PC-3 (cell line): ENCODE results near the gene CD151. TPM values are rescaled to one million over a fixed set of nuclear protein-coding genes. Genes with fewer than 3 reads are reported as not detected.
A peak's percentile ranks its signal among the peaks of the same experiment; 100 is the strongest.

Experiments used
- ATAC-seq: fragments of 200-7000 bp; cut with Tn5 transposase; 2 replicates; pipeline ENCODE4 v1.9.1; 2020; ENCODE audit warnings: mild to moderate bottlenecking, moderate library complexity
- BruUV-seq: library from RNA; stranded (reverse); fragments of 400-500 nt; replicated peaks from 2 replicates; lab custom pipeline; 2021; lab: Mats Ljungman, UMichigan
- CTCF ChIA-PET: fragments of 300-600 bp; sonication (Branson Sonifier 250); formaldehyde crosslinking; loops from one replicate; lab custom pipeline; 2022; ENCODE audit warnings: antibody characterized with exemption; lab: Charles Lee
- POLR2A ChIA-PET: fragments of 300-600 bp; sonication (Branson Sonifier 250); formaldehyde crosslinking; loops from one replicate; lab custom pipeline; 2022; ENCODE audit warnings: antibody characterized with exemption; ENCODE audit not compliant: unreplicated experiment; lab: Charles Lee
- DNase-seq: peaks from one replicate; pipeline ENCODE4 v3.0.0-alpha.2; 2015
- H2AFZ ChIP-seq: fragments of 300-600 bp; sonication (generic); 2 replicates; pipeline ENCODE4 v1.6.0; 2016; ENCODE audit warnings: antibody characterized with exemption, low read length
- H3F3A ChIP-seq: fragments of 300-600 bp; sonication (generic); one replicate; pipeline ENCODE4 v1.6.0; 2017; ENCODE audit warnings: antibody characterized with exemption, low read length, control low read depth, mild to moderate bottlenecking; ENCODE audit not compliant: unreplicated experiment
- H3K27ac ChIP-seq: fragments of 300-600 bp; sonication (generic); 2 replicates; pipeline ENCODE4 v1.5.1; 2016; ENCODE audit warnings: mild to moderate bottlenecking, low read length
- H3K27me3 ChIP-seq: fragments of 300-600 bp; sonication (generic); 2 replicates; pipeline ENCODE4 v1.6.1; 2016; ENCODE audit warnings: low read length, mixed read lengths
- H3K36me3 ChIP-seq: fragments of 300-600 bp; sonication (generic); 2 replicates; pipeline ENCODE4 v1.6.1; 2016; ENCODE audit warnings: low read depth, mixed run types, low read length, mixed read lengths
- H3K4me1 ChIP-seq: fragments of 300-600 bp; sonication (generic); 2 replicates; pipeline ENCODE4 v1.5.1; 2016; ENCODE audit warnings: low read length; ENCODE audit not compliant: insufficient read depth
- H3K4me2 ChIP-seq: fragments of 300-600 bp; sonication (generic); 2 replicates; pipeline ENCODE4 v1.6.0; 2016; ENCODE audit warnings: low read length
- H3K4me3 ChIP-seq: fragments of 300-600 bp; sonication (generic); 2 replicates; pipeline ENCODE4 v1.5.1; 2016; ENCODE audit warnings: mild to moderate bottlenecking, low read length, mixed read lengths
- H3K79me2 ChIP-seq: fragments of 300-600 bp; sonication (generic); 2 replicates; pipeline ENCODE4 v1.6.1; 2017; ENCODE audit warnings: low read length, mixed read lengths
- H3K9ac ChIP-seq: fragments of 300-600 bp; sonication (generic); 2 replicates; pipeline ENCODE4 v1.6.0; 2016; ENCODE audit warnings: mild to moderate bottlenecking, low read length
- H3K9me2 ChIP-seq: fragments of 300-600 bp; sonication (generic); replicated peaks from 2 replicates; pipeline ENCODE4 v1.6.1; 2016; ENCODE audit warnings: mixed run types, low read length, mixed read lengths
- H3K9me3 ChIP-seq: fragments of 300-600 bp; sonication (generic); 2 replicates; pipeline ENCODE4 v1.6.1; 2016; ENCODE audit warnings: low read length, mixed read lengths
- H4K20me1 ChIP-seq: fragments of 300-600 bp; sonication (generic); 2 replicates; pipeline ENCODE4 v1.6.1; 2016; ENCODE audit warnings: low read length, mixed read lengths
- CTCF ChIP-seq: fragments of 300-600 bp; sonication (generic); conservative IDR thresholded peaks from 2 replicates; pipeline ENCODE4 v1.5.1; 2017; ENCODE audit warnings: antibody characterized with exemption, low read depth, mild to moderate bottlenecking, low read length
- EZH2 ChIP-seq: fragments of 300-600 bp; sonication (generic); IDR thresholded peaks from one replicate; pipeline ENCODE4 v1.6.1; 2017; ENCODE audit warnings: antibody characterized with exemption, mild to moderate bottlenecking, low read length; ENCODE audit not compliant: unreplicated experiment
- EZH2phosphoT487 ChIP-seq: fragments of 300-600 bp; sonication (generic); IDR thresholded peaks from 2 replicates; pipeline ENCODE4 v1.6.1; 2018; ENCODE audit warnings: mild to moderate bottlenecking, antibody characterized with exemption, low read length, borderline replicate concordance
- intact Hi-C: fragments of 100-400 bp; cut with micrococcal nuclease; formaldehyde crosslinking; loops from 2 replicates; pipeline ENCODE4 v1.9.0; 2023
- total RNA-seq: library from RNA; depleted of rRNA; stranded (reverse); fragments of >200 nt; gene quantifications from 2 replicates; pipeline ENCODE4 v1.2.3, GENCODE V29; 2014

The CD151 gene
- total RNA-seq, 1 experiment from 2014 or later, result 469 TPM

DNA sequence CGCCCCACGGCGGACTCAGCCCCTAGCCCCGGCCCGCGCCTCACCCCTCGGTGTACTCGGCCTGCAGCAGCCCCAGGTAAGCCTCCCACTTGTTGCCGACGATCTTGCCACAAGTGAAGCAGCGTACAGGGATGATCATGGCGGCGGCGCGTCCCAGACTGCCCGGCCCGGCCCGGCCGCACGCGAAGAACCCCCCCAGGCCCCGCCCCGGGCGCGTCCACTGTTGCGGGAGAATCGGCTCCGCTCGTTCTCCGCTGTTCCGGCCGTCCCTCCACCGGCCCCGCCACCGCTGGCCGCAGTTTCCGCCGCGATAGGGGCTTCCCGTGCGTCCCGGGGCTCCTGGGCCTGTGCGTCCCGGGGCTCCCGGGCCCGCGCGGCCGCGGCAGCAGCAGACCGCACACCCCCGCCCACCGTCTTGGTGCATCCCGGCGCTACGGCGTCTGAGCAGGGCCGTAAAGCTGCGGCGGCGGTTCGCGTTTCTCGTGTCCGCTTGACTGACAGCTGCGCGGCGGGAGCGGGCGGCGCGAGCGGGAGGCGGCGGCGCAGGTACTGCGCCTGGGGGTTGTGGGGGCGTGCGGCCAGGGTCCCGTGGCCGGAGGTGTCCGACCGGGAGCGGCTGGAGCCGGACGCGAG is 9.7 kb downstream of the CD151 start, which contains the start of the genes POLR2L and TSPAN4:
Gene POLR2L (minus strand): TSS at position 160 of the 633 bp plus-strand sequence. CDS start 21 bp downstream, at position 139.
Gene TSPAN4 (plus strand): TSS at position 483 of the 633 bp plus-strand sequence. CDS start 7,453 bp downstream, outside the sequence.
- DNase-seq (peak; percentile 86), ATAC-seq (peak; percentile 3)
- ChIA-PET POLR2A (interaction anchor here (0.6 to 1.7 kb wide), 3 partner anchors 8 to 423 kb away, joined by 3 to 14 read pairs (median 5); no protein-coding TSS in a partner anchor), CTCF (no interaction called here)
- peaks cover 76% of the 10 kb centered on the region for H3K79me2 ChIP-seq
- TF ChIP-seq EZH2phosphoT487 (peak; percentile 94), CTCF (no peak), EZH2 (no peak)
- H2AFZ ChIP-seq, result peak within 1 kb of the TSS; percentile 75
- intact Hi-C loops, result loop anchor here (5.0 kb wide), 1 partner anchor 210 kb away; no protein-coding TSS in a partner anchor
- no TSS peak for BruUV-seq
- H3K4me1 ChIP-seq, result peaks cover 46% of the 10 kb centered on the region
- H3K9me3 ChIP-seq, result no peaks in the 10 kb centered on the region
- peak within 1 kb of the TSS; percentile 100 for H3K4me3 ChIP-seq
- H3F3A ChIP-seq, result peaks cover 11% of the 10 kb centered on the region
- no peaks in the 10 kb centered on the region for H3K9me2 ChIP-seq
- peak within 1 kb of the TSS; percentile 90 for H3K4me2 ChIP-seq
- peaks cover 36% of the 10 kb centered on the region for H4K20me1 ChIP-seq
- peak within 1 kb of the TSS; percentile 87 for H3K27ac ChIP-seq
- peaks cover 38% of the 10 kb centered on the region for H3K36me3 ChIP-seq
- no peaks in the 10 kb centered on the region for H3K27me3 ChIP-seq
- H3K9ac ChIP-seq, result peak within 1 kb of the TSS; percentile 97

DNA sequence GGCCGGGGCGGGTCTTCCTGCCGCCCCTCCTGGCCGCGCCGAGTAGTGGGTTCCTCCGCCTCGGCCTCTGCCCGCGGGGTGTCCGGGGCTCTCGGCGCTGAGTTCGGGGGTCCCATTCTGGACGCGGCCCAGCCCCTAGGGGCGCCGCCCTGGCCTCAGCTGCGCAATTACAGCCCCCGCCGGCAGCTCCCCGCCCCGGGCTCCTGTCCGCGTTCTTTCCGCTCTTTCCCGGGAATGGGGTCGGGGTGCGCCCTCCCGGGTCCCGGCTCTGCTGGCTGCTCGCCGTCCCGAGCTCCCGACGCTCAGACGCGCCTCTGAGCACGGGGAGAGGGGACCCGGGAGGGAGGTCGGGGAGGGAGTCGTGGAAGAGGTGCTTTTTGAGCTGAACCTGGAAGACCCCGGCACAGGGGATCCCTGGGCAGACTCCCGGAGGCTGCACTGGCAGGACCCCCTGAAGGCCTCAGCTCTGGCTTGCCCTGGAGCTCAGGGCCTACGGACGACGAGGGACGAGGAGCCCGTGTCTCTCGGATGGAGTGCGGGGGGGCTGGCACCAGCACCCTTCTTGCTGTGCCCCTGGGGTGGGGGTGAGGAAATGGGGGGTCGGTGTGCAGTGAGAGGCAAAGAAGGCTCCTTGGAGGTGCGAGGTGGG is 10.5 kb downstream of the CD151 start:
- no TSS peak for BruUV-seq
- intact Hi-C loops, result loop anchor here (5.0 kb wide), 1 partner anchor 209 kb away; no protein-coding TSS in a partner anchor
- DNase-seq, result no peak
- Histone ChIP-seq H4K20me1 (peaks cover 35% of the 10 kb centered on the region), H3K36me3 (peaks cover 31% of the 10 kb centered on the region), H3K4me2 (peak overlapping the region; percentile 90), H3K9me2 (no peaks in the 10 kb centered on the region), H2AFZ (no peak overlapping the region), H3K27ac (peak overlapping the region; percentile 64), H3K9ac (peak overlapping the region; percentile 97), H3F3A (peaks cover 11% of the 10 kb centered on the region), H3K79me2 (peaks cover 70% of the 10 kb centered on the region), H3K27me3 (no peaks in the 10 kb centered on the region), H3K4me1 (peaks cover 46% of the 10 kb centered on the region), H3K9me3 (no peaks in the 10 kb centered on the region), H3K4me3 (peak overlapping the region; percentile 100)
- ChIA-PET POLR2A (interaction anchor here (0.7 to 1.7 kb wide), 2 partner anchors 9 to 24 kb away, joined by 5 to 14 read pairs; no protein-coding TSS in a partner anchor), CTCF (no interaction called here)
- no peak for ATAC-seq
- no peak for TF ChIP-seq EZH2
- no peak for TF ChIP-seq EZH2phosphoT487
- TF ChIP-seq CTCF, result no peak
